H7 (cell line): ENCODE measurements around the gene NOXA1. TPM values are rescaled to one million over a fixed set of nuclear protein-coding genes. Genes with fewer than 3 reads are reported as not detected.
"Not testable (repeated sequence)": the region's sequence is repeated elsewhere in the genome, so short reads cannot be mapped to it uniquely, and the experiment has no call there.

Experiments
- DNase-seq: peaks from one replicate; pipeline ENCODE4 v3.0.0; 2012
- H3K27me3 ChIP-seq: 2 replicates; pipeline ENCODE4 v1.6.0; 2011; ENCODE audit warnings: mild to moderate bottlenecking, low read length; ENCODE audit not compliant: control insufficient read depth, insufficient read depth
- H3K36me3 ChIP-seq: replicated peaks from 2 replicates; pipeline ENCODE4 v1.5.1; 2011; ENCODE audit warnings: low read length; ENCODE audit not compliant: control insufficient read depth, insufficient read depth
- H3K4me3 ChIP-seq: 2 replicates; pipeline ENCODE4 v1.5.1; 2011; ENCODE audit warnings: low read depth, mild to moderate bottlenecking, control low read depth, low read length, moderate library complexity; ENCODE audit not compliant: insufficient read depth
- total RNA-seq: library from RNA; depleted of rRNA; stranded (reverse); fragments of >200 nt; shearing (Covaris generic); gene quantifications from 2 replicates; pipeline ENCODE4 v1.2.3, GENCODE V29; 2014

Gene NOXA1
- total RNA-seq, 1 experiment from 2014 or later = 1.0 TPM

- H3K4me3 ChIP-seq = no peak overlapping the region
- H3K36me3 ChIP-seq = peaks cover 4% of the 10 kb centered on the region
- DNase-seq = no peak
- H3K27me3 ChIP-seq = peaks cover 22% of the 10 kb centered on the region
Observed at GRCh38 chr9:137461316-137461662, 38.1 kb downstream of the NOXA1 start.

- peaks cover 22% of the 10 kb centered on the region for H3K27me3 ChIP-seq
- H3K36me3 ChIP-seq = peaks cover 1% of the 10 kb centered on the region; the same call in 1 of the 2 replicates
- DNase-seq = peak; percentile 97
- H3K4me3 ChIP-seq = peak overlapping the region; percentile 16; the same call in 1 of the 2 replicates
Observed at GRCh38 chr9:137461663-137462395, 38.6 kb downstream of the NOXA1 start.

GRCh38 chr9:137462396-137462985 lies 39.3 kb downstream of the NOXA1 start:
- DNase-seq = peak; percentile 68
- Histone ChIP-seq H3K27me3 (peaks cover 22% of the 10 kb centered on the region), H3K36me3 (no peaks in the 10 kb centered on the region), H3K4me3 (no peak overlapping the region)

GRCh38 chr9:137462986-137463930 lies 40.1 kb downstream of the NOXA1 start:
- no peaks in the 10 kb centered on the region for H3K36me3 ChIP-seq

GRCh38 chr9:137463931-137464290 lies 40.7 kb downstream of the NOXA1 start:
- no peaks in the 10 kb centered on the region for H3K36me3 ChIP-seq
- H3K27me3 ChIP-seq = peaks cover 16% of the 10 kb centered on the region
- peak; percentile 45 for DNase-seq
- no peak overlapping the region for H3K4me3 ChIP-seq

More at GRCh38 chr9:137462986-137463930, 40.1 kb downstream of the NOXA1 start:
- peaks cover 21% of the 10 kb centered on the region for H3K27me3 ChIP-seq
- no peak overlapping the region for H3K4me3 ChIP-seq
- DNase-seq = peak; percentile 45

- no peak overlapping the region for H3K4me3 ChIP-seq
- peak; percentile 70 for DNase-seq
- H3K36me3 ChIP-seq = no peaks in the 10 kb centered on the region
- H3K27me3 ChIP-seq = peaks cover 16% of the 10 kb centered on the region
Observed at GRCh38 chr9:137464291-137464999, 41.3 kb downstream of the NOXA1 start.

GRCh38 chr9:137465000-137465719 lies 42.0 kb downstream of the NOXA1 start:
- no peak overlapping the region for H3K4me3 ChIP-seq
- H3K36me3 ChIP-seq = no peaks in the 10 kb centered on the region
- peak; percentile 51 for DNase-seq
- peaks cover 14% of the 10 kb centered on the region for H3K27me3 ChIP-seq

GRCh38 chr9:137465720-137466388 lies 42.7 kb downstream of the NOXA1 start:
- H3K36me3 ChIP-seq = no peaks in the 10 kb centered on the region
- H3K4me3 ChIP-seq = no peak overlapping the region
- peaks cover 11% of the 10 kb centered on the region for H3K27me3 ChIP-seq
- peak; percentile 43 for DNase-seq

GRCh38 chr9:137466389-137467085 lies 43.3 kb downstream of the NOXA1 start:
- not testable (repeated sequence) for H3K4me3 ChIP-seq, H3K36me3 ChIP-seq, DNase-seq
- peaks cover 11% of the 10 kb centered on the region for H3K27me3 ChIP-seq

GRCh38 chr9:137467161-137467581 lies 44.0 kb downstream of the NOXA1 start:
- H3K4me3 ChIP-seq = no peak overlapping the region
- peak; percentile 42 for DNase-seq
- H3K36me3 ChIP-seq = no peaks in the 10 kb centered on the region
- H3K27me3 ChIP-seq = peaks cover 7% of the 10 kb centered on the region

- 0 out of 2 replicates have a peak, but pooled peaks cover 2% of the 10 kb centered on the region for H3K27me3 ChIP-seq
- DNase-seq = no peak
- no peaks in the 10 kb centered on the region for H3K36me3 ChIP-seq
- H3K4me3 ChIP-seq = no peak overlapping the region
Observed at GRCh38 chr9:137467896-137468295, 44.7 kb downstream of the NOXA1 start.

- Histone ChIP-seq H3K4me3 (no peak overlapping the region), H3K36me3 (no peaks in the 10 kb centered on the region)
- DNase-seq = no peak
Observed at GRCh38 chr9:137470785-137471184, 47.6 kb downstream of the NOXA1 start.

GRCh38 chr9:137474271-137474670 lies 51.1 kb downstream of the NOXA1 start:
- H3K4me3 ChIP-seq = no peak overlapping the region
- no peak for DNase-seq
- no peaks in the 10 kb centered on the region for H3K36me3 ChIP-seq
- no peaks in the 10 kb centered on the region for H3K27me3 ChIP-seq

More at GRCh38 chr9:137470785-137471184, 47.6 kb downstream of the NOXA1 start:
- H3K27me3 ChIP-seq = no peaks in the 10 kb centered on the region
